Adrenal gland (tissue), 5 donors: ENCODE results near the gene ARMC9.

ENCODE experiments used
- POLR2A ChIP-seq, 2 donors: fragments of 450-650 bp; IDR thresholded peaks; one replicate each; pipeline ENCODE4 v1.6.1; 2017; ENCODE audit warnings: antibody characterized with exemption in 2 of 2, mild to moderate bottlenecking in 2 of 2, moderate library complexity in 1 of 2
- TF ChIP-seq, protein P1 (sequence below), 6 experiments: fragments of 450-650 bp in 4 of 6; fragments of 200-600 bp in 2 of 6; sonication (generic) in 1 of 6; IDR thresholded peaks; 1 replicate in 5 of 6; 2 replicates in 1 of 6; pipeline versions ENCODE4 v1.5.1 to v1.8.0; 2016 to 2021; ENCODE audit warnings: antibody characterized with exemption in 6 of 6, mild to moderate bottlenecking in 2 of 6, moderate library complexity in 1 of 6
- donor health status: DM: no; HTN: no; CAD: no.

DNA sequence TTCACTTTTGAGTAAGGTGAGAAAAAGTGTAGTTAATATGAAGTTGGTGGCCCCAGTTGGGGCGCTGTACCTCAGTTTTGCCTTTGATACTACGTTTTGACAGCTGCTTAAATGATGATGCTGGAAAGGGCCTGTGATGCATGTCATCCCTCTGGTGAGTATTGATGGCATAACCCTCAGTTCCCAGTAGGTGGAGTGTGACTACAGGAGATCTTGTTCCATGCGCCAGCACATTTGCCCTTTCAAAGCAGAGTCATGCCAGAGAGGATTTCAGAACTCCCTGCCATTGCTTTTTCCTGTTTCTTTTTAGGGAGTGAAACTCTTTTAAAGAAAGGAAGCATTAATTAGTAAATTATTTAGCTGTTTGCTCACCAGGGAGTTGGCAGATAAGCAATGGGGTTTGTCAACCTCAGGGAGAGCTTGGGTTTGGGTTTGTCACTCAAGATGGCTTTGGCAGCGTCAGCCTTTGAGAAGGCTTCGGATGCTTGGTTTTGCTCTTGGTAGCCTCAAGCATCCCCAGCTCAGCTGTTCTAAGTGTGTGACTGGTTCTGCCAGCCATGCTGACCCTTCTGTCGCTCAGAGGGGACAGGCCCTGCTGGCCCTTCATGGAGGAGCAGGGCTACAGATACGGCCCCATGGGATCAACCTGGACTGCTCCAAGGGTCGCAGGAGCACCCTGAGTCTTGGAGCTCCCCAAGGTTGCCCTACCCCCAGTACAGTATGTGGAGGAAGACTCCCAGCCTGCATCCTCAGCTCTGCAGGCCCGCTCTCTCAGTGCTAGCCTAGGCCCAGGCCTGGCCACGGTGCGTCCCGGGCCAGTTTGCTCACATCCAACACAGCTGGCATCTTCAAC is 29.1 kb downstream of the ARMC9 start:
- TF ChIP-seq POLR2A (IDR thresholded peaks at IDR 0.05) = no peak
- TF ChIP-seq, protein P1, sequence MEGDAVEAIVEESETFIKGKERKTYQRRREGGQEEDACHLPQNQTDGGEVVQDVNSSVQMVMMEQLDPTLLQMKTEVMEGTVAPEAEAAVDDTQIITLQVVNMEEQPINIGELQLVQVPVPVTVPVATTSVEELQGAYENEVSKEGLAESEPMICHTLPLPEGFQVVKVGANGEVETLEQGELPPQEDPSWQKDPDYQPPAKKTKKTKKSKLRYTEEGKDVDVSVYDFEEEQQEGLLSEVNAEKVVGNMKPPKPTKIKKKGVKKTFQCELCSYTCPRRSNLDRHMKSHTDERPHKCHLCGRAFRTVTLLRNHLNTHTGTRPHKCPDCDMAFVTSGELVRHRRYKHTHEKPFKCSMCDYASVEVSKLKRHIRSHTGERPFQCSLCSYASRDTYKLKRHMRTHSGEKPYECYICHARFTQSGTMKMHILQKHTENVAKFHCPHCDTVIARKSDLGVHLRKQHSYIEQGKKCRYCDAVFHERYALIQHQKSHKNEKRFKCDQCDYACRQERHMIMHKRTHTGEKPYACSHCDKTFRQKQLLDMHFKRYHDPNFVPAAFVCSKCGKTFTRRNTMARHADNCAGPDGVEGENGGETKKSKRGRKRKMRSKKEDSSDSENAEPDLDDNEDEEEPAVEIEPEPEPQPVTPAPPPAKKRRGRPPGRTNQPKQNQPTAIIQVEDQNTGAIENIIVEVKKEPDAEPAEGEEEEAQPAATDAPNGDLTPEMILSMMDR (IDR thresholded peaks at IDR 0.05) = peak; percentile 57 to 95 (median 87)
